CMK (cell line): ENCODE measurements around the gene ADAMTS16.

Source experiments
- DNase-seq: peaks from one replicate; pipeline ENCODE4 v3.0.0-alpha.2; 2010; ENCODE audit warnings: low read depth

The ADAMTS16 gene

GRCh38 chr5:5348135-5348534 is 208.0 kb downstream of the ADAMTS16 start:
- peak; percentile 75 for DNase-seq

GRCh38 chr5:5348576-5348975 is 208.4 kb downstream of the ADAMTS16 start:
- DNase-seq: no peak

- no peak for DNase-seq
These were observed 210.0 kb downstream of the ADAMTS16 start for GRCh38 chr5:5350101-5350500.

GRCh38 chr5:5351288-5351979 is 211.3 kb downstream of the ADAMTS16 start:
- no peak for DNase-seq

GRCh38 chr5:5352675-5353074 is 212.5 kb downstream of the ADAMTS16 start:
- no peak for DNase-seq

- DNase-seq: no peak
These were observed 213.6 kb downstream of the ADAMTS16 start for GRCh38 chr5:5353681-5354080.

- DNase-seq: no peak
These were observed 216.6 kb downstream of the ADAMTS16 start for GRCh38 chr5:5356765-5357164.

- no peak for DNase-seq
These were observed 219.5 kb downstream of the ADAMTS16 start for GRCh38 chr5:5359618-5360017.

- DNase-seq: no peak
These were observed 220.3 kb downstream of the ADAMTS16 start for GRCh38 chr5:5360363-5360940.

- no peak for DNase-seq
These were observed 220.9 kb downstream of the ADAMTS16 start for GRCh38 chr5:5360941-5361520.

- DNase-seq: no peak
These were observed 222.9 kb downstream of the ADAMTS16 start for GRCh38 chr5:5363045-5363444.

GRCh38 chr5:5364932-5365331 is 224.8 kb downstream of the ADAMTS16 start:
- DNase-seq: no peak

GRCh38 chr5:5367739-5368138 is 227.6 kb downstream of the ADAMTS16 start:
- no peak for DNase-seq

GRCh38 chr5:5369051-5369605 is 229.0 kb downstream of the ADAMTS16 start:
- DNase-seq: no peak
